PC-9 (cell line): ENCODE measurements around the gene POLA2. TPM values are rescaled to one million over a fixed set of nuclear protein-coding genes. Genes with fewer than 3 reads are reported as not detected.

ENCODE experiments used
- BruUV-seq: library from RNA; stranded (reverse); fragments of 400-500 nt; replicated peaks from 2 replicates; lab custom pipeline; 2021; lab: Mats Ljungman, UMichigan
- CTCF ChIA-PET: fragments of 300-600 bp; sonication (Branson Sonifier 250); formaldehyde crosslinking; loops from one replicate; lab custom pipeline; 2022; ENCODE audit warnings: antibody characterized with exemption; lab: Charles Lee
- POLR2A ChIA-PET: fragments of 300-600 bp; sonication (Branson Sonifier 250); formaldehyde crosslinking; loops from one replicate; lab custom pipeline; 2022; ENCODE audit warnings: antibody characterized with exemption; ENCODE audit not compliant: unreplicated experiment; lab: Charles Lee
- DNase-seq, 2 experiments: peaks; one replicate each; pipeline versions ENCODE4 v3.0.0 to v3.0.0-alpha.2; 2015 to 2022; ENCODE audit warnings: mixed read lengths in 1 of 2
- H2AFZ ChIP-seq: fragments of 200-600 bp; sonication (generic); 2 replicates; pipeline ENCODE4 v1.8.1; 2017; ENCODE audit warnings: antibody characterized with exemption
- H3F3A ChIP-seq: fragments of 200-600 bp; sonication (generic); 2 replicates; pipeline ENCODE4 v1.8.1; 2017; ENCODE audit warnings: antibody characterized with exemption, mild to moderate bottlenecking, low read depth; ENCODE audit not compliant: insufficient read depth
- H3K27ac ChIP-seq: fragments of 200-600 bp; sonication (generic); 2 replicates; pipeline ENCODE4 v1.6.1; 2016; ENCODE audit warnings: mixed run types
- H3K27me3 ChIP-seq: fragments of 200-600 bp; sonication (generic); 2 replicates; pipeline ENCODE4 v1.6.1; 2016; ENCODE audit warnings: low read depth, mixed run types; ENCODE audit not compliant: insufficient read depth
- H3K36me3 ChIP-seq: fragments of 200-600 bp; sonication (generic); 2 replicates; pipeline ENCODE4 v1.6.1; 2016; ENCODE audit warnings: low read depth, mixed run types
- H3K4me1 ChIP-seq: fragments of 200-600 bp; sonication (generic); replicated peaks from 2 replicates; pipeline ENCODE4 v1.6.1; 2016; ENCODE audit warnings: mixed run types; ENCODE audit not compliant: insufficient read depth
- H3K4me2 ChIP-seq: fragments of 200-600 bp; sonication (generic); 2 replicates; pipeline ENCODE4 v1.6.1; 2017; ENCODE audit warnings: mixed run types
- H3K4me3 ChIP-seq: fragments of 200-600 bp; sonication (generic); 2 replicates; pipeline ENCODE4 v1.6.1; 2016; ENCODE audit warnings: mixed run types
- H3K79me2 ChIP-seq: fragments of 200-600 bp; sonication (generic); 2 replicates; pipeline ENCODE4 v1.6.1; 2017; ENCODE audit warnings: low read depth, mixed run types
- H3K9me2 ChIP-seq: fragments of 200-600 bp; sonication (generic); 2 replicates; pipeline ENCODE4 v1.8.1; 2017; ENCODE audit warnings: mild to moderate bottlenecking; ENCODE audit not compliant: insufficient read depth
- H3K9me3 ChIP-seq: fragments of 200-600 bp; sonication (generic); 2 replicates; pipeline ENCODE4 v1.8.1; 2016; ENCODE audit warnings: low read depth; ENCODE audit not compliant: insufficient read depth
- H4K20me1 ChIP-seq: fragments of 200-600 bp; sonication (generic); 2 replicates; pipeline ENCODE4 v1.8.1; 2017; ENCODE audit not compliant: insufficient read depth
- CTCF ChIP-seq: fragments of 200-600 bp; sonication (generic); conservative IDR thresholded peaks from 2 replicates; pipeline ENCODE4 v1.6.1; 2017; ENCODE audit warnings: mixed run types, antibody characterized with exemption, mild to moderate bottlenecking, moderate library complexity
- EZH2 ChIP-seq: fragments of 200-600 bp; sonication (generic); IDR thresholded peaks from 2 replicates; pipeline ENCODE4 v1.8.0; 2017; ENCODE audit warnings: antibody characterized with exemption, low read depth
- intact Hi-C: fragments of 100-400 bp; cut with micrococcal nuclease; formaldehyde crosslinking; loops from one replicate; pipeline ENCODE4 v1.10.0; 2022; ENCODE audit not compliant: unreplicated experiment
- total RNA-seq: library from RNA; stranded (reverse); gene quantifications from 2 replicates; pipeline ENCODE4 v1.2.3, GENCODE V29; 2021

Gene POLA2
- total RNA-seq, 1 experiment from 2014 or later: 39.3 TPM

GRCh38 chr11:65295571-65296341 is 34.0 kb downstream of the POLA2 start:
- H2AFZ ChIP-seq: no peak overlapping the region
- ChIA-PET POLR2A (interaction anchor here (0.6 kb wide), 2 partner anchors 21 to 1091 kb away, joined by 6 to 9 read pairs; no protein-coding TSS in a partner anchor), CTCF (interaction anchor here (0.8 kb wide), 1 partner anchor 19 kb away, joined by 3 read pairs; the partner anchor contains the start of gene CDC42EP2)
- TF ChIP-seq EZH2: no peak
- no peak for TF ChIP-seq CTCF
- no peaks in the 10 kb centered on the region for H4K20me1 ChIP-seq
- no peaks in the 10 kb centered on the region for H3K9me3 ChIP-seq
- H3K36me3 ChIP-seq: peaks cover 14% of the 10 kb centered on the region; the same call in 1 of the 2 replicates
- H3K4me3 ChIP-seq: no peak overlapping the region
- no TSS peak for BruUV-seq
- 0 out of 2 replicates have a peak overlapping the region, but pooled peaks have one; percentile 9 for H3K27ac ChIP-seq
- peaks cover 27% of the 10 kb centered on the region for H3K4me1 ChIP-seq
- no peak for DNase-seq
- intact Hi-C loops: no loop called here
- H3K9me2 ChIP-seq: no peaks in the 10 kb centered on the region
- H3K79me2 ChIP-seq: 0 out of 2 replicates have a peak, but pooled peaks cover 4% of the 10 kb centered on the region
- no peak overlapping the region for H3K4me2 ChIP-seq
- H3F3A ChIP-seq: peaks cover 34% of the 10 kb centered on the region
- H3K27me3 ChIP-seq: no peaks in the 10 kb centered on the region

GRCh38 chr11:65297026-65297672 is 35.4 kb downstream of the POLA2 start:
- no peak overlapping the region for H2AFZ ChIP-seq
- no peaks in the 10 kb centered on the region for H4K20me1 ChIP-seq
- no peaks in the 10 kb centered on the region for H3K9me2 ChIP-seq
- no peak overlapping the region for H3K4me2 ChIP-seq
- peaks cover 33% of the 10 kb centered on the region; the same call in 1 of the 2 replicates for H3F3A ChIP-seq
- ChIA-PET CTCF (no interaction called here), POLR2A (interaction anchor here (0.6 to 0.7 kb wide), 3 partner anchors 220 to 270 kb away, joined by 4 to 6 read pairs (median 5); no protein-coding TSS in a partner anchor)
- DNase-seq: no peak
- H3K4me1 ChIP-seq: peaks cover 23% of the 10 kb centered on the region
- H3K27me3 ChIP-seq: no peaks in the 10 kb centered on the region
- no peak overlapping the region for H3K4me3 ChIP-seq
- H3K9me3 ChIP-seq: no peaks in the 10 kb centered on the region
- 0 out of 2 replicates have a peak, but pooled peaks cover 4% of the 10 kb centered on the region for H3K79me2 ChIP-seq
- intact Hi-C loops: no loop called here
- no TSS peak for BruUV-seq
- H3K36me3 ChIP-seq: peaks cover 14% of the 10 kb centered on the region; the same call in 1 of the 2 replicates
- no peak overlapping the region for H3K27ac ChIP-seq
- TF ChIP-seq CTCF (no peak), EZH2 (no peak)

- POLR2A ChIA-PET: no interaction called here
- H3K4me1 ChIP-seq: peaks cover 15% of the 10 kb centered on the region
- H4K20me1 ChIP-seq: no peaks in the 10 kb centered on the region
- H3K9me3 ChIP-seq: no peaks in the 10 kb centered on the region
- no peak overlapping the region for H3K4me2 ChIP-seq
- H3K36me3 ChIP-seq: peaks cover 14% of the 10 kb centered on the region; the same call in 1 of the 2 replicates
- no peaks in the 10 kb centered on the region for H3K27me3 ChIP-seq
- H2AFZ ChIP-seq: no peak overlapping the region
- CTCF ChIA-PET: interaction anchor here (0.6 kb wide), 1 partner anchor 23 kb away, joined by 6 read pairs; no protein-coding TSS in a partner anchor
- H3K9me2 ChIP-seq: no peaks in the 10 kb centered on the region
- H3K4me3 ChIP-seq: no peak overlapping the region
- 0 out of 2 replicates have a peak, but pooled peaks cover 1% of the 10 kb centered on the region for H3K79me2 ChIP-seq
- no peak for TF ChIP-seq CTCF
- TF ChIP-seq EZH2: no peak
- peaks cover 30% of the 10 kb centered on the region; the same call in 1 of the 2 replicates for H3F3A ChIP-seq
- no TSS peak for BruUV-seq
- DNase-seq: no peak
- intact Hi-C loops: no loop called here
- H3K27ac ChIP-seq: no peak overlapping the region
Measured at GRCh38 chr11:65298131-65298535, 36.4 kb downstream of the POLA2 start.
